GM19025 (cell line): Measurements from ENCODE around the gene KRTAP4-2.
"Not testable (repeated sequence)": the region's sequence is repeated elsewhere in the genome, so short reads cannot be mapped to it uniquely, and the experiment has no call there.

Experiments used
- ATAC-seq: cut with Tn5 transposase; IDR thresholded peaks from one replicate; pipeline ENCODE4 v1.9.1; 2021; ENCODE audit warnings: mild to moderate bottlenecking, low read depth, moderate library complexity; ENCODE audit not compliant: unreplicated experiment

Gene KRTAP4-2

GRCh38 chr17:41167561-41167960 lies 10.5 kb downstream of the KRTAP4-2 start:
- ATAC-seq = no peak

GRCh38 chr17:41163828-41164227 lies 14.2 kb downstream of the KRTAP4-2 start:
- no peak for ATAC-seq

GRCh38 chr17:41160648-41161047 lies 17.4 kb downstream of the KRTAP4-2 start, which contains the start of gene KRTAP4-4:
TSS of gene KRTAP4-4 (minus strand) at chr17:41160748. CDS start at chr17:41160691, 57 bp downstream.
- ATAC-seq = no peak

- not testable (repeated sequence) for ATAC-seq
Measured at GRCh38 chr17:41160190-41160589, 17.8 kb downstream of the KRTAP4-2 start.

GRCh38 chr17:41153856-41154255 lies 24.2 kb downstream of the KRTAP4-2 start:
- ATAC-seq = no peak

- ATAC-seq = no peak
Measured at GRCh38 chr17:41151525-41151924, 26.5 kb downstream of the KRTAP4-2 start.

GRCh38 chr17:41150026-41150425 lies 28.0 kb downstream of the KRTAP4-2 start:
- no peak for ATAC-seq

- no peak for ATAC-seq
Measured at GRCh38 chr17:41149652-41149985, 28.4 kb downstream of the KRTAP4-2 start, which contains the start of gene KRTAP4-5. TSS of gene KRTAP4-5 (minus strand) at chr17:41149825. CDS start at chr17:41149767, 58 bp downstream.

GRCh38 chr17:41148971-41149651 lies 28.9 kb downstream of the KRTAP4-2 start:
- ATAC-seq = not testable (repeated sequence)

GRCh38 chr17:41147531-41148204 lies 30.4 kb downstream of the KRTAP4-2 start:
- no peak for ATAC-seq

GRCh38 chr17:41145261-41145660 lies 32.8 kb downstream of the KRTAP4-2 start:
- ATAC-seq = no peak

- no peak for ATAC-seq
Measured at GRCh38 chr17:41144846-41145245, 33.2 kb downstream of the KRTAP4-2 start.

GRCh38 chr17:41141361-41141760 lies 36.7 kb downstream of the KRTAP4-2 start:
- ATAC-seq = no peak

GRCh38 chr17:41140360-41141131 lies 37.5 kb downstream of the KRTAP4-2 start, which contains the start of gene KRTAP4-6:
TSS of gene KRTAP4-6 (minus strand) at chr17:41140544. CDS start at chr17:41140487, 57 bp downstream.
- no peak for ATAC-seq

- ATAC-seq = not testable (repeated sequence)
Measured at GRCh38 chr17:41139865-41140264, 38.2 kb downstream of the KRTAP4-2 start.

GRCh38 chr17:41133880-41134735 lies 43.9 kb downstream of the KRTAP4-2 start:
- ATAC-seq = no peak

GRCh38 chr17:41131979-41132378 lies 46.0 kb downstream of the KRTAP4-2 start:
- no peak for ATAC-seq
